Mesenchymal stem cell (in vitro differentiated cells and primary cell): Measurements from ENCODE around the gene FOXF1.

Source experiments
- DNase-seq: peaks from one replicate; pipeline ENCODE4 v3.0.0-alpha.2; 2013
- H2AFZ ChIP-seq: one replicate; pipeline ENCODE4 v1.6.1; 2013; ENCODE audit warnings: low read depth, mild to moderate bottlenecking, control low read depth, inconsistent platforms, low read length, moderate library complexity
- H2AK5ac ChIP-seq: 2 replicates; pipeline ENCODE4 v1.6.1; 2013; ENCODE audit warnings: low read length, moderate library complexity, mild to moderate bottlenecking, inconsistent platforms; ENCODE audit not compliant: severe bottlenecking
- H2BK120ac ChIP-seq: one replicate; pipeline ENCODE4 v1.6.1; 2013; ENCODE audit warnings: low read depth, mild to moderate bottlenecking, inconsistent platforms, low read length, moderate library complexity
- H2BK12ac ChIP-seq, 2 experiments: one replicate each; pipeline ENCODE4 v1.6.1; 2013; ENCODE audit warnings: inconsistent platforms in 2 of 2, low read length in 2 of 2, mild to moderate bottlenecking in 2 of 2, moderate library complexity in 2 of 2, control low read depth in 1 of 2
- H2BK15ac ChIP-seq: one replicate; pipeline ENCODE4 v1.6.1; 2013; ENCODE audit warnings: mild to moderate bottlenecking, low read depth, inconsistent platforms; ENCODE audit not compliant: poor library complexity, severe bottlenecking
- H2BK5ac ChIP-seq: 2 replicates; pipeline ENCODE4 v1.6.1; 2013; ENCODE audit warnings: low read depth, mild to moderate bottlenecking, low read length, control low read depth, inconsistent platforms; ENCODE audit not compliant: poor library complexity, severe bottlenecking
- H3K14ac ChIP-seq, 2 experiments: one replicate each; pipeline ENCODE4 v1.6.1; 2013; ENCODE audit warnings: inconsistent platforms in 2 of 2, low read length in 2 of 2, control low read depth in 1 of 2, mild to moderate bottlenecking in 1 of 2, moderate library complexity in 1 of 2
- H3K18ac ChIP-seq, 2 experiments: one replicate each; pipeline ENCODE4 v1.6.1; 2013; ENCODE audit warnings: inconsistent platforms in 2 of 2, low read length in 2 of 2, control low read depth in 1 of 2, low read depth in 1 of 2, mild to moderate bottlenecking in 1 of 2
- H3K23ac ChIP-seq, 2 experiments: one replicate each; pipeline ENCODE4 v1.6.1; 2013; ENCODE audit warnings: inconsistent platforms in 2 of 2, low read length in 2 of 2, mild to moderate bottlenecking in 2 of 2, moderate library complexity in 2 of 2, control low read depth in 1 of 2
- H3K27ac ChIP-seq: 2 replicates; pipeline ENCODE4 v1.5.1; 2013; ENCODE audit warnings: mild to moderate bottlenecking, moderate library complexity, low read length, control low read depth, inconsistent platforms; ENCODE audit not compliant: poor library complexity, severe bottlenecking
- H3K27me3 ChIP-seq, 2 experiments: 2 replicates each; pipeline versions ENCODE4 v1.6.1 to v1.7.0; 2013; ENCODE audit warnings: low read length in 2 of 2, mild to moderate bottlenecking in 2 of 2, moderate library complexity in 2 of 2, control low read depth in 1 of 2, inconsistent platforms in 1 of 2; ENCODE audit not compliant: control insufficient read depth in 1 of 2, insufficient read depth in 1 of 2
- H3K36me3 ChIP-seq, 2 experiments: 2 replicates each; pipeline versions ENCODE4 v1.6.1 to v1.7.0; 2013; ENCODE audit warnings: low read length in 2 of 2, control low read depth in 1 of 2, inconsistent platforms in 1 of 2, low read depth in 1 of 2, mild to moderate bottlenecking in 1 of 2; ENCODE audit not compliant: insufficient read depth in 2 of 2, control insufficient read depth in 1 of 2
- H3K4ac ChIP-seq, 2 experiments: one replicate each; pipeline ENCODE4 v1.6.1; 2013; ENCODE audit warnings: inconsistent platforms in 2 of 2, low read length in 2 of 2, mild to moderate bottlenecking in 2 of 2, moderate library complexity in 2 of 2, control low read depth in 1 of 2, low read depth in 1 of 2
- H3K4me1 ChIP-seq: 2 replicates; pipeline ENCODE4 v1.6.1; 2013; ENCODE audit warnings: low read depth, low read length, control low read depth; ENCODE audit not compliant: control insufficient read depth, insufficient read depth
- H3K4me2 ChIP-seq: 2 replicates; pipeline ENCODE4 v1.6.1; 2013; ENCODE audit warnings: low read length, mild to moderate bottlenecking, inconsistent platforms; ENCODE audit not compliant: poor library complexity, severe bottlenecking
- H3K4me3 ChIP-seq, 2 experiments: 2 replicates each; pipeline versions ENCODE4 v1.5.1 to v1.7.0; 2013; ENCODE audit warnings: low read length in 2 of 2, mild to moderate bottlenecking in 2 of 2, control low read depth in 1 of 2, low read depth in 1 of 2; ENCODE audit not compliant: insufficient read depth in 1 of 2
- H3K79me1 ChIP-seq: replicated peaks from 2 replicates; pipeline ENCODE4 v1.6.1; 2013; ENCODE audit warnings: mild to moderate bottlenecking, control low read depth, low read length, inconsistent platforms; ENCODE audit not compliant: poor library complexity, severe bottlenecking
- H3K9ac ChIP-seq: 2 replicates; pipeline ENCODE4 v1.7.0; 2013; ENCODE audit warnings: mild to moderate bottlenecking, low read length, moderate library complexity
- H3K9me3 ChIP-seq: 2 replicates; pipeline ENCODE4 v1.7.0; 2013; ENCODE audit warnings: mild to moderate bottlenecking, low read length; ENCODE audit not compliant: control insufficient read depth
- H4K8ac ChIP-seq: one replicate; pipeline ENCODE4 v1.6.1; 2013; ENCODE audit warnings: inconsistent platforms, mild to moderate bottlenecking, low read length, moderate library complexity
- H4K91ac ChIP-seq: one replicate; pipeline ENCODE4 v1.6.1; 2013; ENCODE audit warnings: mild to moderate bottlenecking, low read length, inconsistent platforms
- WGBS: methylation state at CpG from one replicate; pipeline ENCODE4 v1.1.7; 2013; ENCODE audit warnings: mixed read lengths; 5-methylcytosine and 5-hydroxymethylcytosine counted together

Gene FOXF1

DNA sequence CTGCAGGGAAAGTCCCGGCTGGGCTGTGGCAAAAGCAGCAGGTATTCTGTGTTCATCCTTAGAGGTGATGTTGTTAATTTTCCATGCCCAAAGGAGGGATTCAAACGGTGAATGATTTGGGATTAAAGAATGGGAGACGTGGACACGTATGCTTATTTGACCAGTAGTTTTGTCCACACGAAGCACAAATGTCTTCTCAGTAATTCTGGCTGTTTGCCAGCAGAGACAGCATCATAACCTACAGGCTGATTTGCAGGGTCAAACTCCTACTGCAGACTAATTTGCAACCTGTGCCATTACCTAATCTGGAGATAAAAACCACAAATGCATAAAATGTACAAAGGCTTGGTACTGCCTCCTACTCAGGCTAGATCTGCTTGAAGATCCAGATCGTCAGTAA, 30.6 kb downstream of the FOXF1 start:
- no peak overlapping the region for H3K4me2 ChIP-seq
- H3K4me3 ChIP-seq: no peak overlapping the region
- no peak for DNase-seq
- peaks cover 26% of the 10 kb centered on the region for H3K79me1 ChIP-seq
- H3K36me3 ChIP-seq: peaks cover 65 to 95% of the 10 kb centered on the region in 2 experiments
- H3K9ac ChIP-seq: no peak overlapping the region
- H3K18ac ChIP-seq: no peak overlapping the region
- no peak overlapping the region for H2BK15ac ChIP-seq
- no peaks in the 10 kb centered on the region for H3K27me3 ChIP-seq
- H3K14ac ChIP-seq: no peak overlapping the region
- 96% methylated on average over 6 of the region's 6 CpGs for WGBS
- H2AK5ac ChIP-seq: no peak overlapping the region
- H2BK5ac ChIP-seq: no peak overlapping the region
- no peak overlapping the region for H4K8ac ChIP-seq
- H2AFZ ChIP-seq: no peak overlapping the region
- H4K91ac ChIP-seq: no peak overlapping the region
- no peaks in the 10 kb centered on the region for H3K9me3 ChIP-seq
- no peak overlapping the region for H2BK12ac ChIP-seq
- H3K27ac ChIP-seq: no peak overlapping the region
- H3K4me1 ChIP-seq: no peaks in the 10 kb centered on the region
- H3K4ac ChIP-seq: no peak overlapping the region
- no peak overlapping the region for H3K23ac ChIP-seq
- no peak overlapping the region for H2BK120ac ChIP-seq

DNA sequence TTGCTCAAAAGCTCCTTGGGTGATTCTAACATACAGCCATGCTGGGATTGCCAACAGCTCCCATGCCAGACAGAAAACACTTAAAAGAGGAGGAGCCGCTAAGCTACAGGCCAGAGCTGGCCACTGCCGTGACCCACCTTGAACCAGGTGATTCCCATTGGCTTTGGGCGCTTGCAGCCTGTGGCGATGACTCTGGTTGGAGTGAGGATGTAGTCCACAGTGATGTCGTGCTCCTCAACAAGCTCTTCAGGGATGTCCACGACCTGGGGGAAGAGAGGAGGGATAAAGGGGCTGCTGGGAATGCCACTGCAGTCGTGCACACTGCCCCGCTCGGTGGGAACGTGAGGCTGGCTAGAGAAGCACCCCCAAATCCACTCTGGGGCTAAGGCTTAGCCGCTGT, 31.2 kb downstream of the FOXF1 start:
- no peak overlapping the region for H2AFZ ChIP-seq
- no peaks in the 10 kb centered on the region for H3K27me3 ChIP-seq
- H2BK5ac ChIP-seq: no peak overlapping the region
- H3K27ac ChIP-seq: no peak overlapping the region
- no peak overlapping the region for H2BK120ac ChIP-seq
- peaks cover 26% of the 10 kb centered on the region for H3K79me1 ChIP-seq
- no peak overlapping the region for H2AK5ac ChIP-seq
- no peak overlapping the region for H3K14ac ChIP-seq
- DNase-seq: no peak
- no peak overlapping the region for H3K4me3 ChIP-seq
- peaks cover 64 to 96% of the 10 kb centered on the region in 2 experiments for H3K36me3 ChIP-seq
- no peak overlapping the region for H4K91ac ChIP-seq
- H3K9me3 ChIP-seq: no peaks in the 10 kb centered on the region
- no peak overlapping the region for H3K4me2 ChIP-seq
- no peak overlapping the region for H3K9ac ChIP-seq
- WGBS: 92% methylated on average over 11 of the region's 11 CpGs
- no peak overlapping the region for H2BK12ac ChIP-seq
- no peak overlapping the region for H3K18ac ChIP-seq
- no peak overlapping the region for H3K23ac ChIP-seq
- no peak overlapping the region for H3K4ac ChIP-seq
- H2BK15ac ChIP-seq: no peak overlapping the region
- no peaks in the 10 kb centered on the region for H3K4me1 ChIP-seq
- H4K8ac ChIP-seq: no peak overlapping the region

DNA sequence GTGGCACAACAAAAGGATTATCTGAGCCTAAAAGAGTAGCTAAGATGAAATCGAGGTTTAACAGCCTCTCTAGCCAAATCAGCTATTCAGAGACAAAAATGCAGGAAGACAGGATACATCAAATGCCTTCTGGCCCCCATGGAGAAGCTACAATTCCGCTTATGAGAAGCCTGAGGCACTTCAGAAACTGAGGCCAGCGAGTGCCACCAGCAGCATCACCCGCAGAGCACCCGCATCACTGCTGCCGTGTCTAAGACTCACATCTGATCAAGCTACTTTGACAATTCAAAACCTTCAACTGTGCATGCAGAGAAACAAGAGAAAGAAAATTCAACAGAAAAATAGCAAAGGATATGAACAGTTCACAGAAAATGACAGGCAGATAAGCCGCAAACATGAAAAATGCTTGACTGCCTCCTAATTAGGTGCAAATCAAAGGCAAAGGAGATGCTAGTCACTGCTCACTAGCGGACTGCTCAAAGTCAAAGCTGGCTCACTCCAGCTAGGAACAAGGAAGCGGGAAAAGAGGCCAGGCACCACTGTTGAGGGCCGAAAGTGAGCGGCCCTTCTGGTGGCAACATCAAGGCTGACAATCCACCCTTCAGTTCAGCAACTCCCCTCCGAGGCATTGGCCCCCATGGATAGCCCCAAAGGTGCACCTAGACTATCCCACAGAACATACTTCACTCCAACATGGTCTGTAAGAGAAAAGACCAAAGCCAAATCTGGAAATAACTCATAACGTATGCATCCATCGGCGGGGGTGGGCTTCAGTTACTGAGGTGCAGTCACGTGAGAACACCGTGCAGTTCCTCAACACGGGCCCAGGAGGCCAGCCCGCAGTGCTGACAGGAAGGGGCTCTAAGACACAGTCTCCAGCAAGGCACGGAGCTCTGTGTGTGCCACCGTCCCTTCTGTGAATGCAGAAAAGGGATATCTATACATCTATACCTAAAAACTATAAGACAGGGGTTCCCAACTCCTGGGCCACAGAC, 32.7 kb downstream of the FOXF1 start:
- no peak overlapping the region for H2BK15ac ChIP-seq
- H3K4me3 ChIP-seq: no peak overlapping the region
- no peak overlapping the region for H2AK5ac ChIP-seq
- no peak overlapping the region for H3K27ac ChIP-seq
- DNase-seq: no peak
- H3K9me3 ChIP-seq: no peaks in the 10 kb centered on the region
- H2AFZ ChIP-seq: no peak overlapping the region
- H3K18ac ChIP-seq: no peak overlapping the region
- no peak overlapping the region for H2BK120ac ChIP-seq
- H3K4me2 ChIP-seq: no peak overlapping the region
- 96% methylated on average over 21 of the region's 21 CpGs for WGBS
- no peak overlapping the region for H2BK5ac ChIP-seq
- H3K4me1 ChIP-seq: no peaks in the 10 kb centered on the region
- H3K4ac ChIP-seq: no peak overlapping the region
- H4K8ac ChIP-seq: no peak overlapping the region
- no peaks in the 10 kb centered on the region for H3K27me3 ChIP-seq
- no peak overlapping the region for H4K91ac ChIP-seq
- no peak overlapping the region for H3K9ac ChIP-seq
- H3K14ac ChIP-seq: no peak overlapping the region
- H3K79me1 ChIP-seq: peaks cover 25% of the 10 kb centered on the region
- H2BK12ac ChIP-seq: no peak overlapping the region
- peaks cover 63 to 96% of the 10 kb centered on the region in 2 experiments for H3K36me3 ChIP-seq
- no peak overlapping the region for H3K23ac ChIP-seq

DNA sequence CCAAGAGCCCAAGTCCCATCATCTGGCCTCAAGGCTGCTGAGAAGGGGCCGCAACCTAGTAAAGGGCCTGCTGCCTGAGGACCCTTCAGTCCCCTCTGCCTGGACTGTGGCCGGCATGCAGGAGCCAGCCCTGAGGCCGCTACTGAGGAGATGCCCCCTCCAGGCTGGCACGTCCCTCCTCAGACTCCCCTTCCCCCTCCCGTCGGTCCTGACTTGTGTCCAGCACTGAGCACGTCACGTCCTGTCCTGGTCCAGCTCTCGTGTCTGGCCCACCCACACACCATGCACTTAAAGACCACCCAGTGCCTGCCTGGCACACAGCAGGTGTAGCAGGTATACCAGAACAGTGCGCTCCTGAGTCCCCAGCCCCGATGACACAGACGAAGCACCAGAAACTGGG, 35.2 kb downstream of the FOXF1 start:
- Histone ChIP-seq H3K9ac (no peak overlapping the region), H2AK5ac (no peak overlapping the region), H3K18ac (no peak overlapping the region), H3K27ac (no peak overlapping the region), H3K79me1 (peaks cover 38% of the 10 kb centered on the region), H2BK120ac (no peak overlapping the region), H2BK15ac (no peak overlapping the region), H3K4me2 (no peak overlapping the region), H3K36me3 (peaks cover 56 to 95% of the 10 kb centered on the region in 2 experiments), H3K9me3 (no peaks in the 10 kb centered on the region), H4K91ac (no peak overlapping the region), H2AFZ (no peak overlapping the region), H3K4me1 (no peaks in the 10 kb centered on the region), H2BK5ac (no peak overlapping the region), H3K4ac (no peak overlapping the region), H2BK12ac (no peak overlapping the region), H3K4me3 (no peak overlapping the region), H4K8ac (no peak overlapping the region), H3K23ac (no peak overlapping the region), H3K27me3 (no peaks in the 10 kb centered on the region), H3K14ac (no peak overlapping the region)
- no peak for DNase-seq
- 89% methylated on average over 12 of the region's 12 CpGs for WGBS
